Progenitor cell of endocrine pancreas (in vitro differentiated cells): Measurements from ENCODE around the gene WNK2. TPM values are rescaled to one million over a fixed set of nuclear protein-coding genes. Genes with fewer than 3 reads are reported as not detected.

Experiments
- DNase-seq: peaks from one replicate; pipeline ENCODE4 v3.0.0; 2021; ENCODE audit warnings: low spot score; ENCODE audit not compliant: unreplicated experiment
- H3K27ac Mint-ChIP-seq: 2 replicates; pipeline ENCODE4 v1.8.0; 2021; ENCODE audit warnings: mild to moderate bottlenecking, moderate library complexity, mixed read lengths
- H3K27me3 Mint-ChIP-seq: 2 replicates; pipeline ENCODE4 v1.8.0; 2021; ENCODE audit warnings: mixed read lengths
- H3K36me3 Mint-ChIP-seq: 2 replicates; pipeline ENCODE4 v1.8.0; 2022; ENCODE audit warnings: mixed read lengths; ENCODE audit not compliant: insufficient read depth
- H3K4me1 Mint-ChIP-seq: 2 replicates; pipeline ENCODE4 v1.8.0; 2021; ENCODE audit warnings: low read depth, mixed read lengths
- H3K4me3 Mint-ChIP-seq: 2 replicates; pipeline ENCODE4 v1.8.0; 2021; ENCODE audit warnings: low read depth, mild to moderate bottlenecking, moderate library complexity, mixed read lengths
- H3K9me3 Mint-ChIP-seq: 2 replicates; pipeline ENCODE4 v1.8.0; 2021; ENCODE audit warnings: low read depth, mixed read lengths
- CTCF ChIP-seq: fragments of 200-600 bp; sonication (generic); IDR thresholded peaks from one replicate; pipeline ENCODE4 v1.5.0; 2021; ENCODE audit warnings: antibody characterized with exemption, mild to moderate bottlenecking; ENCODE audit not compliant: unreplicated experiment
- total RNA-seq: library from RNA; stranded (reverse); gene quantifications from 2 replicates; pipeline ENCODE4 v1.2.1, GENCODE V29; 2021

Gene WNK2
- total RNA-seq, 1 donor from 2014 or later, result 345 TPM

GRCh38 chr9:93270976-93271375 lies 87.0 kb downstream of the WNK2 start:
- Mint-ChIP-seq H3K9me3 (peaks cover 9% of the 10 kb centered on the region), H3K36me3 (peaks cover 52% of the 10 kb centered on the region), H3K4me3 (no peak overlapping the region), H3K4me1 (peaks cover 34% of the 10 kb centered on the region), H3K27ac (peak overlapping the region; percentile 86), H3K27me3 (no peaks in the 10 kb centered on the region)
- DNase-seq, result no peak
- no peak for TF ChIP-seq CTCF

GRCh38 chr9:93276973-93277372 lies 93.0 kb downstream of the WNK2 start:
- TF ChIP-seq CTCF, result no peak
- H3K4me1 Mint-ChIP-seq, result peaks cover 3% of the 10 kb centered on the region
- H3K27ac Mint-ChIP-seq, result no peak overlapping the region
- H3K9me3 Mint-ChIP-seq, result peaks cover 3% of the 10 kb centered on the region
- DNase-seq, result no peak
- no peak overlapping the region for H3K4me3 Mint-ChIP-seq
- no peaks in the 10 kb centered on the region for H3K27me3 Mint-ChIP-seq
- H3K36me3 Mint-ChIP-seq, result peaks cover 47% of the 10 kb centered on the region

- Mint-ChIP-seq H3K27ac (no peak overlapping the region), H3K36me3 (peaks cover 43% of the 10 kb centered on the region), H3K27me3 (no peaks in the 10 kb centered on the region), H3K9me3 (no peaks in the 10 kb centered on the region), H3K4me1 (peaks cover 3% of the 10 kb centered on the region), H3K4me3 (no peak overlapping the region)
- TF ChIP-seq CTCF, result no peak
- no peak for DNase-seq
Observed at GRCh38 chr9:93278144-93278543, 94.2 kb downstream of the WNK2 start.

- no peak overlapping the region for H3K4me3 Mint-ChIP-seq
- no peaks in the 10 kb centered on the region for H3K27me3 Mint-ChIP-seq
- no peak for TF ChIP-seq CTCF
- DNase-seq, result no peak
- peaks cover 3% of the 10 kb centered on the region for H3K4me1 Mint-ChIP-seq
- peaks cover 4% of the 10 kb centered on the region for H3K9me3 Mint-ChIP-seq
- H3K27ac Mint-ChIP-seq, result no peak overlapping the region
- H3K36me3 Mint-ChIP-seq, result peaks cover 37% of the 10 kb centered on the region
Observed at GRCh38 chr9:93280661-93281259, 96.8 kb downstream of the WNK2 start.

- Mint-ChIP-seq H3K9me3 (peaks cover 4% of the 10 kb centered on the region), H3K4me3 (no peak overlapping the region), H3K27me3 (no peaks in the 10 kb centered on the region), H3K36me3 (peaks cover 17% of the 10 kb centered on the region), H3K4me1 (peaks cover 2% of the 10 kb centered on the region), H3K27ac (peak overlapping the region; percentile 3)
- TF ChIP-seq CTCF, result no peak
- no peak for DNase-seq
Observed at GRCh38 chr9:93286252-93287188, 102.6 kb downstream of the WNK2 start.
